A549 (cell line): Measurements from ENCODE around the gene LDLRAD4. TPM values are rescaled to one million over a fixed set of nuclear protein-coding genes. Genes with fewer than 3 reads are reported as not detected.

Experiments
- ATAC-seq, 2 experiments: fragments of 200-7000 bp in 1 of 2; fragments of >200 bp in 1 of 2; cut with Nextera tagmentation in 1 of 2; cut with Tn5 transposase in 1 of 2; 3 replicates each; pipeline versions ENCODE4 v1.8.0 to v1.9.1; 2018 to 2020; ENCODE audit warnings: mild to moderate bottlenecking in 1 of 2, moderate library complexity in 1 of 2
- CTCF ChIA-PET: fragments of 300-600 bp; sonication (Branson Sonifier 250); formaldehyde crosslinking; extraction: SDS; loops from one replicate; lab custom pipeline; 2021; ENCODE audit warnings: antibody characterized with exemption, inconsistent platforms; lab: Yijun Ruan, JAX
- POLR2A ChIA-PET: fragments of 350-600 bp; formaldehyde crosslinking; extraction: SDS; loops from one replicate; lab custom pipeline; 2021; ENCODE audit warnings: antibody characterized with exemption, inconsistent platforms; lab: Yijun Ruan, JAX
- DNase-seq, 2 experiments: peaks; one replicate each; pipeline versions ENCODE4 v3.0.0 to v3.0.0-alpha.2; 2011 to 2016; ENCODE audit warnings: low read depth in 1 of 2, low spot score in 1 of 2
- FAIRE-seq: peaks from 2 replicates; lab custom pipeline; 2011; peaks lifted over from hg19 to GRCh38; lab: Jason Lieb, UNC
- H3K27ac ChIP-seq, 2 experiments: fragments of >200 bp; sonication (Bioruptor Twin); formaldehyde crosslinking; 3 replicates each; pipeline ENCODE4 v1.5.1; 2016 to 2017
- H3K4me1 ChIP-seq: fragments of >200 bp; sonication (Bioruptor Twin); formaldehyde crosslinking; 3 replicates; pipeline ENCODE4 v1.6.1; 2016
- H3K4me2 ChIP-seq: fragments of >200 bp; sonication (Bioruptor Twin); formaldehyde crosslinking; 3 replicates; pipeline ENCODE4 v1.6.1; 2016
- H3K4me3 ChIP-seq: fragments of >200 bp; sonication (Bioruptor Twin); formaldehyde crosslinking; 3 replicates; pipeline ENCODE4 v1.5.1; 2016
- H3K9me3 ChIP-seq: fragments of >200 bp; sonication (Bioruptor Twin); formaldehyde crosslinking; 3 replicates; pipeline ENCODE4 v1.6.1; 2016
- CBX8 ChIP-seq: fragments of 200-600 bp; sonication (generic); IDR thresholded peaks from 2 replicates; pipeline ENCODE4 v1.6.1; 2016
- CEBPB ChIP-seq, 2 experiments: fragments of >200 bp in 1 of 2; sonication (Bioruptor Twin) in 1 of 2; formaldehyde crosslinking in 1 of 2; IDR thresholded peaks; 2 replicates each; pipeline ENCODE4 v1.6.1; 2012 to 2016
- EP300 ChIP-seq, 2 experiments: fragments of >200 bp; sonication (Bioruptor Twin); formaldehyde crosslinking; IDR thresholded peaks; 2 replicates in 1 of 2; 3 replicates in 1 of 2; pipeline ENCODE4 v1.6.1; 2016 to 2017
- ESRRA ChIP-seq: fragments of 150-350 bp; IDR thresholded peaks from 2 replicates; pipeline ENCODE4 v1.6.1; 2014; ENCODE audit warnings: mild to moderate bottlenecking, low read length, borderline replicate concordance
- FOSB ChIP-seq: fragments of 250-450 bp; sonication (Bioruptor Pico); IDR thresholded peaks from 2 replicates; pipeline ENCODE4 v1.5.0; 2020; ENCODE audit warnings: mild to moderate bottlenecking, moderate library complexity
- HOXB5 ChIP-seq: fragments of 250-450 bp; sonication (Bioruptor Pico); IDR thresholded peaks from 2 replicates; pipeline ENCODE4 v1.5.0; 2020; ENCODE audit warnings: mild to moderate bottlenecking, moderate library complexity
- JUNB ChIP-seq: fragments of >200 bp; sonication (Bioruptor Twin); formaldehyde crosslinking; IDR thresholded peaks from 2 replicates; pipeline ENCODE4 v1.6.1; 2016
- KDM1A ChIP-seq: fragments of 200-600 bp; sonication (generic); IDR thresholded peaks from 2 replicates; pipeline ENCODE4 v1.6.1; 2016; ENCODE audit warnings: low read depth, mild to moderate bottlenecking
- KDM5A ChIP-seq: fragments of 200-600 bp; sonication (generic); IDR thresholded peaks from 2 replicates; pipeline ENCODE4 v1.6.1; 2016; ENCODE audit warnings: antibody characterized with exemption, mild to moderate bottlenecking
- MAZ ChIP-seq: fragments of 150-350 bp; IDR thresholded peaks from 2 replicates; pipeline ENCODE4 v1.6.1; 2014; ENCODE audit warnings: antibody characterized with exemption, low read depth, low read length, borderline replicate concordance
- NR3C1 ChIP-seq: fragments of >200 bp; sonication (Bioruptor Twin); formaldehyde crosslinking; IDR thresholded peaks from 3 replicates; pipeline ENCODE4 v1.6.1; 2017
- PHF8 ChIP-seq: fragments of 200-600 bp; sonication (generic); IDR thresholded peaks from 2 replicates; pipeline ENCODE4 v1.6.1; 2016; ENCODE audit warnings: low read depth, mild to moderate bottlenecking, antibody characterized with exemption, moderate library complexity, borderline replicate concordance
- POLR2A ChIP-seq: IDR thresholded peaks from 2 replicates; pipeline ENCODE4 v1.6.1; 2012; ENCODE audit warnings: mild to moderate bottlenecking, low read length
- RAD21 ChIP-seq, 2 experiments: fragments of >200 bp in 1 of 2; sonication (Bioruptor Twin) in 1 of 2; formaldehyde crosslinking in 1 of 2; IDR thresholded peaks in 1 of 2; conservative IDR thresholded peaks in 1 of 2; 2 replicates in 1 of 2; 3 replicates in 1 of 2; pipeline ENCODE4 v1.6.1; 2012 to 2018; ENCODE audit warnings: inconsistent platforms in 1 of 2
- RCOR1 ChIP-seq: fragments of 150-350 bp; IDR thresholded peaks from 2 replicates; pipeline ENCODE4 v1.6.1; 2014; ENCODE audit warnings: antibody characterized with exemption, low read length, low read depth
- SMC3 ChIP-seq: fragments of >200 bp; sonication (Bioruptor Twin); formaldehyde crosslinking; IDR thresholded peaks from 3 replicates; pipeline ENCODE4 v1.6.1; 2018; ENCODE audit warnings: inconsistent platforms
- SREBF2 ChIP-seq: fragments of 450-650 bp; IDR thresholded peaks from 2 replicates; pipeline ENCODE4 v1.6.1; 2014; ENCODE audit warnings: mild to moderate bottlenecking, moderate library complexity
- WGBS: methylation state at CpG from one replicate; pipeline ENCODE4 v1.1.6; 2017; ENCODE audit errors: missing lambda C conversion rate; 5-methylcytosine and 5-hydroxymethylcytosine counted together
- polyA plus RNA-seq, 4 experiments: library from polyadenylated mRNA; depleted of rRNA in 3 of 4; stranded (reverse); fragments of >200 nt; fragmentation: RNase III in 1 of 4; extraction: RNeasy Plus Mini Kit Qiagen cat#74134 plus additional on column Dnase treatment in 1 of 4; gene quantifications; 2 replicates in 3 of 4; 3 replicates in 1 of 4; pipeline ENCODE4 v1.2.3, GENCODE V29; 2011 to 2017
- TF ChIP-seq, protein P1 (sequence below): fragments of >200 bp; sonication (Bioruptor Twin); formaldehyde crosslinking; IDR thresholded peaks from 2 replicates; pipeline ENCODE4 v1.6.1; 2016
- TF ChIP-seq, protein P2 (sequence below): fragments of 150-350 bp; IDR thresholded peaks from 2 replicates; pipeline ENCODE4 v1.6.1; 2014; ENCODE audit warnings: low read depth, mild to moderate bottlenecking, low read length
- TF ChIP-seq, protein P3 (sequence below): fragments of 200-600 bp; sonication (generic); IDR thresholded peaks from 2 replicates; pipeline ENCODE4 v1.6.1; 2016; ENCODE audit warnings: antibody characterized with exemption, mild to moderate bottlenecking, moderate library complexity
- TF ChIP-seq, protein P4 (sequence below): IDR thresholded peaks from 2 replicates; pipeline ENCODE4 v1.6.1; 2012; ENCODE audit warnings: low read depth, borderline replicate concordance
- TF ChIP-seq, protein P5 (sequence below): fragments of >200 bp; sonication (Bioruptor Twin); formaldehyde crosslinking; IDR thresholded peaks from 3 replicates; pipeline ENCODE4 v1.6.1; 2016
- TF ChIP-seq, protein P6 (sequence below): IDR thresholded peaks from 2 replicates; pipeline ENCODE4 v1.6.1; 2012
- TF ChIP-seq, protein P7 (sequence below): fragments of >200 bp; sonication (Bioruptor Twin); formaldehyde crosslinking; IDR thresholded peaks from 3 replicates; pipeline ENCODE4 v1.5.1; 2016

Gene LDLRAD4
- polyA plus RNA-seq, 2 of the 4 experiments (the other 2 are of a cell fraction), result 5.2 to 7.6 TPM

DNA sequence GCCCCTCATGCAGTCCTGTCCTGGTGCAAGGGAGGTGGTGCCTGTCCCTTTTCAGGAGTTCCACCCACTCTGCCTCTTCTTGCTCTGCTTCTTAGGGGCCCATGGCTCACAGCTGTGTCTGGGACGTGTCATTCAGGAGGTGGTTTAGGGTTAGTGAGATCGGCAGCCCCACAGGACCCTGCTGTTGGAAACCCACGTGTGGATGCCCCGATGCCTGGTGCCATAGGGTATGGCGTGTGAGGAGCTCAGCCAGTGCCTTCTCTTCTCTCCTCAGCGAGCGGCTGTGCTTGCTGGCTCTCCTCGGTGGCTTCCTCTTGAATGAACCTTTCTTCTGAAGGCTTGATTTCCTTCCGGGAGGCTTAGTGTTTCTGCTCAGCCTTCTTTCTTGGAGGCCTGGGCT is 55.2 kb downstream of the LDLRAD4 start:
- ChIA-PET POLR2A (no interaction called here), CTCF (no interaction called here)
- 68% methylated on average over 7 of the region's 9 CpGs for WGBS
- H3K9me3 ChIP-seq, result no peaks in the 10 kb centered on the region
- no peak for ATAC-seq
- no peak overlapping the region for H3K27ac ChIP-seq
- no peak for FAIRE-seq
- no peak overlapping the region for H3K4me3 ChIP-seq
- H3K4me2 ChIP-seq, result no peak overlapping the region
- no peaks in the 10 kb centered on the region for H3K4me1 ChIP-seq
- DNase-seq, result no peak
- TF ChIP-seq EP300 (IDR thresholded peaks at IDR 0.05), result no peak
- TF ChIP-seq FOSB (CRISPR knock-in tag), result no peak
- TF ChIP-seq CEBPB (IDR thresholded peaks at IDR 0.05), result no peak
- no peak for TF ChIP-seq MAZ

DNA sequence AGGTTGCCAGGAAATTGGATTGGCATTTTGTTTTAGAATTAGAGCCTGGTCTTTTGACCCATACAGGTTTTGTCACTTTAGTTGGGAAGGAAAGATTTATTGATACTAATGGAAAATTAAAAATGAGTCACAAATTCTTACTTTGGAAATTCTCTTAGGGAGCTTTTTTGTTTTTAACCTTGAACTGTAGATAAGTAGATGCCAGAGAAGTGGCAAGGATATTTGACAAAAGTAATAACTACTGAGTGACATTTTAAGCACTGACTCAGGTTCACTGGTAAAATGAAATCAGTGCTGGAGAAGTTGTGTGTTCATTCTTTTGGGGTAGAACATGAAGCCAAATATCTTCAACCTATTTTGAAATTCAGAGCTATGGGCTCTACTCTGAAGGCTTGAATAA is 56.5 kb downstream of the LDLRAD4 start:
- no peak for FAIRE-seq
- POLR2A ChIA-PET, result no interaction called here
- H3K27ac ChIP-seq, result no peak overlapping the region
- H3K9me3 ChIP-seq, result no peaks in the 10 kb centered on the region
- no peak for DNase-seq
- CTCF ChIA-PET, result no interaction called here
- no peak overlapping the region for H3K4me3 ChIP-seq
- TF ChIP-seq CEBPB (IDR thresholded peaks at IDR 0.05), result no peak
- TF ChIP-seq, protein P1, sequence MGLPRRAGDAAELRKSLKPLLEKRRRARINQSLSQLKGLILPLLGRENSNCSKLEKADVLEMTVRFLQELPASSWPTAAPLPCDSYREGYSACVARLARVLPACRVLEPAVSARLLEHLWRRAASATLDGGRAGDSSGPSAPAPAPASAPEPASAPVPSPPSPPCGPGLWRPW, result no peak
- TF ChIP-seq, protein P2, sequence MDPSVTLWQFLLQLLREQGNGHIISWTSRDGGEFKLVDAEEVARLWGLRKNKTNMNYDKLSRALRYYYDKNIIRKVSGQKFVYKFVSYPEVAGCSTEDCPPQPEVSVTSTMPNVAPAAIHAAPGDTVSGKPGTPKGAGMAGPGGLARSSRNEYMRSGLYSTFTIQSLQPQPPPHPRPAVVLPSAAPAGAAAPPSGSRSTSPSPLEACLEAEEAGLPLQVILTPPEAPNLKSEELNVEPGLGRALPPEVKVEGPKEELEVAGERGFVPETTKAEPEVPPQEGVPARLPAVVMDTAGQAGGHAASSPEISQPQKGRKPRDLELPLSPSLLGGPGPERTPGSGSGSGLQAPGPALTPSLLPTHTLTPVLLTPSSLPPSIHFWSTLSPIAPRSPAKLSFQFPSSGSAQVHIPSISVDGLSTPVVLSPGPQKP, result no peak
- TF ChIP-seq RCOR1, result no peak
- TF ChIP-seq JUNB, result no peak
- TF ChIP-seq, protein P3, sequence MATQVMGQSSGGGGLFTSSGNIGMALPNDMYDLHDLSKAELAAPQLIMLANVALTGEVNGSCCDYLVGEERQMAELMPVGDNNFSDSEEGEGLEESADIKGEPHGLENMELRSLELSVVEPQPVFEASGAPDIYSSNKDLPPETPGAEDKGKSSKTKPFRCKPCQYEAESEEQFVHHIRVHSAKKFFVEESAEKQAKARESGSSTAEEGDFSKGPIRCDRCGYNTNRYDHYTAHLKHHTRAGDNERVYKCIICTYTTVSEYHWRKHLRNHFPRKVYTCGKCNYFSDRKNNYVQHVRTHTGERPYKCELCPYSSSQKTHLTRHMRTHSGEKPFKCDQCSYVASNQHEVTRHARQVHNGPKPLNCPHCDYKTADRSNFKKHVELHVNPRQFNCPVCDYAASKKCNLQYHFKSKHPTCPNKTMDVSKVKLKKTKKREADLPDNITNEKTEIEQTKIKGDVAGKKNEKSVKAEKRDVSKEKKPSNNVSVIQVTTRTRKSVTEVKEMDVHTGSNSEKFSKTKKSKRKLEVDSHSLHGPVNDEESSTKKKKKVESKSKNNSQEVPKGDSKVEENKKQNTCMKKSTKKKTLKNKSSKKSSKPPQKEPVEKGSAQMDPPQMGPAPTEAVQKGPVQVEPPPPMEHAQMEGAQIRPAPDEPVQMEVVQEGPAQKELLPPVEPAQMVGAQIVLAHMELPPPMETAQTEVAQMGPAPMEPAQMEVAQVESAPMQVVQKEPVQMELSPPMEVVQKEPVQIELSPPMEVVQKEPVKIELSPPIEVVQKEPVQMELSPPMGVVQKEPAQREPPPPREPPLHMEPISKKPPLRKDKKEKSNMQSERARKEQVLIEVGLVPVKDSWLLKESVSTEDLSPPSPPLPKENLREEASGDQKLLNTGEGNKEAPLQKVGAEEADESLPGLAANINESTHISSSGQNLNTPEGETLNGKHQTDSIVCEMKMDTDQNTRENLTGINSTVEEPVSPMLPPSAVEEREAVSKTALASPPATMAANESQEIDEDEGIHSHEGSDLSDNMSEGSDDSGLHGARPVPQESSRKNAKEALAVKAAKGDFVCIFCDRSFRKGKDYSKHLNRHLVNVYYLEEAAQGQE, result no peak
- TF ChIP-seq ESRRA, result no peak
- no peak for TF ChIP-seq KDM1A
- TF ChIP-seq SREBF2, result no peak
- TF ChIP-seq, protein P4, sequence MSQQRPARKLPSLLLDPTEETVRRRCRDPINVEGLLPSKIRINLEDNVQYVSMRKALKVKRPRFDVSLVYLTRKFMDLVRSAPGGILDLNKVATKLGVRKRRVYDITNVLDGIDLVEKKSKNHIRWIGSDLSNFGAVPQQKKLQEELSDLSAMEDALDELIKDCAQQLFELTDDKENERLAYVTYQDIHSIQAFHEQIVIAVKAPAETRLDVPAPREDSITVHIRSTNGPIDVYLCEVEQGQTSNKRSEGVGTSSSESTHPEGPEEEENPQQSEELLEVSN, result no peak
- TF ChIP-seq, all 56 proteins: peak for 0
- no peaks in the 10 kb centered on the region for H3K4me1 ChIP-seq
- ATAC-seq, result no peak
- no peak overlapping the region for H3K4me2 ChIP-seq

DNA sequence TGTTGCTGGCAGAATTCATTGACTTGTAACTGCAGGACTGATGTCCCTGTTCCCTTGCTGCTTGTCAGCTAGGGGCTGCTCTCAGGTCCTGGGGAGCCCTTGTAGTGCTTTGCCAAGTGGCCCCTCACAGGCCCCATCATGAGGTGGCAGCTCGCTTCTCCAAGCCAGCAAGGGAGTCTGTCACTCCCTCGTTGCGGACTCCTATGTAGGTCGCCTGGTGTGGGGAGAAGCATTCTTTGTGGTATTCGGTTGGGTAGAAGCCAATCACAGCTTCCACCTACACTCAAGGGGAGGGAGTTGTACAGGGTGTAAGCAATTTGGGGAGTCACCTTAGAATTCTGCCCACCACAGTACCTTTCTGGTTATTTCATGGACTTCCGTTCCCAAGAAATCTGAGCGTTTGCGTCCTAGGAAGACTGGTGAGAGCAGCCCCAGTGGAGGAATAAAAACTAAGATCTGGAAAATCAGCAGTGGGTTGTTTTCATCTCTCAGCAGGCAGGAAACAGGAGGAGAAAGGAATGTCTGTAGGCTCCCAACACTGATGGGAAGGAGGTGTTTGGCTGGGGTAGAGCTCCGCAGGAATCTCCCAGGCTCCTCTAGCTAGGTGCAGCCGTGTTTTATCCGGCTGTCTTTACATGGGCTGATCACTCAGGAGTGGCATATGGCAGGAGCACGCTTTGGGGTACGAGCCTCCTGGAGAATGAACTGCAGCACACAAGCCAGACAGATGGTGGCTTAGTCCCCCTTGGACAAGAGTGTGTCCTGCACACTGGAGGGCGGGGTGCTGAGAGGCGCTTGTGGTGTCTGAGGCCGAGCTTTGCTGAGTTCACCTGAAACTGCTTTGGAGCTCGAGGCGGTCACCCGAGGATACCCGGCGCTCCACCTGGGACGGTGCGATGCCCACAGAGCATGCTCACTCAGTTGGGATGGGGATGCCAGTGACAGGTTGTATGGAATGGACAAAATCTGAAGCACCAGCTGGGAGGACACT is 58.3 kb downstream of the LDLRAD4 start:
- FAIRE-seq, result no peak
- no peak for DNase-seq
- WGBS, result 84% methylated on average over 19 of the region's 23 CpGs
- H3K27ac ChIP-seq, result no peak overlapping the region
- H3K4me2 ChIP-seq, result no peak overlapping the region
- no peak for ATAC-seq
- no peak overlapping the region for H3K4me3 ChIP-seq
- ChIA-PET POLR2A (no interaction called here), CTCF (interaction anchor here (1.8 kb wide), 1 partner anchor 11 kb away, joined by 3 read pairs; no protein-coding TSS in a partner anchor)
- no peaks in the 10 kb centered on the region for H3K9me3 ChIP-seq
- H3K4me1 ChIP-seq, result no peaks in the 10 kb centered on the region
- TF ChIP-seq HOXB5 (CRISPR knock-in tag) (no peak), RAD21 (conservative IDR thresholded peaks at IDR 0.05 in 1 of 2, IDR thresholded peaks at IDR 0.05 in 1 of 2) (no peak), NR3C1 (no peak), PHF8 (no peak), KDM1A (no peak), CBX8 (no peak), SMC3 (no peak), KDM5A (no peak), POLR2A (no peak)
- TF ChIP-seq, protein P5, sequence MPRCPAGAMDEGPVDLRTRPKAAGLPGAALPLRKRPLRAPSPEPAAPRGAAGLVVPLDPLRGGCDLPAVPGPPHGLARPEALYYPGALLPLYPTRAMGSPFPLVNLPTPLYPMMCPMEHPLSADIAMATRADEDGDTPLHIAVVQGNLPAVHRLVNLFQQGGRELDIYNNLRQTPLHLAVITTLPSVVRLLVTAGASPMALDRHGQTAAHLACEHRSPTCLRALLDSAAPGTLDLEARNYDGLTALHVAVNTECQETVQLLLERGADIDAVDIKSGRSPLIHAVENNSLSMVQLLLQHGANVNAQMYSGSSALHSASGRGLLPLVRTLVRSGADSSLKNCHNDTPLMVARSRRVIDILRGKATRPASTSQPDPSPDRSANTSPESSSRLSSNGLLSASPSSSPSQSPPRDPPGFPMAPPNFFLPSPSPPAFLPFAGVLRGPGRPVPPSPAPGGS, result no peak
- TF ChIP-seq, protein P6, sequence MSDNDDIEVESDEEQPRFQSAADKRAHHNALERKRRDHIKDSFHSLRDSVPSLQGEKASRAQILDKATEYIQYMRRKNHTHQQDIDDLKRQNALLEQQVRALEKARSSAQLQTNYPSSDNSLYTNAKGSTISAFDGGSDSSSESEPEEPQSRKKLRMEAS, result no peak
- TF ChIP-seq, protein P7, sequence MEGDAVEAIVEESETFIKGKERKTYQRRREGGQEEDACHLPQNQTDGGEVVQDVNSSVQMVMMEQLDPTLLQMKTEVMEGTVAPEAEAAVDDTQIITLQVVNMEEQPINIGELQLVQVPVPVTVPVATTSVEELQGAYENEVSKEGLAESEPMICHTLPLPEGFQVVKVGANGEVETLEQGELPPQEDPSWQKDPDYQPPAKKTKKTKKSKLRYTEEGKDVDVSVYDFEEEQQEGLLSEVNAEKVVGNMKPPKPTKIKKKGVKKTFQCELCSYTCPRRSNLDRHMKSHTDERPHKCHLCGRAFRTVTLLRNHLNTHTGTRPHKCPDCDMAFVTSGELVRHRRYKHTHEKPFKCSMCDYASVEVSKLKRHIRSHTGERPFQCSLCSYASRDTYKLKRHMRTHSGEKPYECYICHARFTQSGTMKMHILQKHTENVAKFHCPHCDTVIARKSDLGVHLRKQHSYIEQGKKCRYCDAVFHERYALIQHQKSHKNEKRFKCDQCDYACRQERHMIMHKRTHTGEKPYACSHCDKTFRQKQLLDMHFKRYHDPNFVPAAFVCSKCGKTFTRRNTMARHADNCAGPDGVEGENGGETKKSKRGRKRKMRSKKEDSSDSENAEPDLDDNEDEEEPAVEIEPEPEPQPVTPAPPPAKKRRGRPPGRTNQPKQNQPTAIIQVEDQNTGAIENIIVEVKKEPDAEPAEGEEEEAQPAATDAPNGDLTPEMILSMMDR, result no peak
